CD4-positive, alpha-beta T cell treated with Interleukin-17A for 1 hour (primary cell): ENCODE data around the gene SGMS2.

Experiments used
- DNase-seq: peaks from one replicate; pipeline ENCODE4 v3.0.0-alpha.2; 2020

Gene SGMS2

GRCh38 chr4:107824350-107825071, at the start of gene SGMS2:
Gene SGMS2, plus strand, starts transcription at chr4:107824932. Its CDS starts 70,622 bp downstream, at chr4:107895554.
- peak; percentile 15 for DNase-seq

GRCh38 chr4:107777890-107778289, 46.8 kb upstream of the SGMS2 start:
- no peak for DNase-seq

GRCh38 chr4:107778784-107779530, 45.8 kb upstream of the SGMS2 start:
- DNase-seq: no peak

GRCh38 chr4:107780665-107781064, 44.1 kb upstream of the SGMS2 start:
- DNase-seq: peak; percentile 4

GRCh38 chr4:107791902-107792301, 32.8 kb upstream of the SGMS2 start:
- DNase-seq: no peak

GRCh38 chr4:107792711-107793110, 32.0 kb upstream of the SGMS2 start:
- no peak for DNase-seq

- no peak for DNase-seq
Measured at GRCh38 chr4:107793996-107794395, 30.7 kb upstream of the SGMS2 start.

GRCh38 chr4:107799669-107800450, 24.9 kb upstream of the SGMS2 start:
- DNase-seq: no peak

GRCh38 chr4:107800706-107801105, 24.0 kb upstream of the SGMS2 start:
- DNase-seq: no peak

GRCh38 chr4:107801766-107802211, 22.9 kb upstream of the SGMS2 start:
- DNase-seq: no peak

- DNase-seq: no peak
Measured at GRCh38 chr4:107804956-107805355, 19.8 kb upstream of the SGMS2 start.

GRCh38 chr4:107806196-107806595, 18.5 kb upstream of the SGMS2 start:
- no peak for DNase-seq

GRCh38 chr4:107808572-107808971, 16.2 kb upstream of the SGMS2 start:
- DNase-seq: no peak

GRCh38 chr4:107809210-107809609, 15.5 kb upstream of the SGMS2 start:
- DNase-seq: no peak

- DNase-seq: no peak
Measured at GRCh38 chr4:107814758-107815157, 10.0 kb upstream of the SGMS2 start.

- DNase-seq: no peak
Measured at GRCh38 chr4:107815158-107815557, 9.6 kb upstream of the SGMS2 start.

- DNase-seq: no peak
Measured at GRCh38 chr4:107818301-107818910, 6.3 kb upstream of the SGMS2 start.

GRCh38 chr4:107823870-107824349, 822 bp upstream of the SGMS2 start:
- no peak for DNase-seq

GRCh38 chr4:107825072-107825824, 516 bp downstream of the SGMS2 start:
- DNase-seq: no peak

GRCh38 chr4:107826421-107826980, 1.8 kb downstream of the SGMS2 start:
- no peak for DNase-seq

GRCh38 chr4:107828315-107829090, 3.8 kb downstream of the SGMS2 start:
- no peak for DNase-seq
